Right ventricle myocardium inferior (tissue), 1 donor: ENCODE data around the gene AGXT2. TPM values are rescaled to one million over a fixed set of nuclear protein-coding genes. Genes with fewer than 3 reads are reported as not detected.

Experiments used
- ATAC-seq: fragments of 200-7000 bp; cut with Tn5 transposase; one replicate; pipeline ENCODE4 v1.9.1; 2020; ENCODE audit warnings: mild to moderate bottlenecking, moderate library complexity
- DNase-seq: peaks from one replicate; pipeline ENCODE4 v3.0.0; 2021; ENCODE audit errors: missing footprints
- intact Hi-C: fragments of 100-400 bp; cut with DNase I; formaldehyde crosslinking; loops from one replicate; pipeline ENCODE4 v1.11.0; 2022
- total RNA-seq: library from RNA; stranded (reverse); fragmentation: NEBNext Ultra II Directional; extraction: Animal tissue kit (Norgen Biotek cat#: 25700); gene quantifications from one replicate; pipeline ENCODE4 v1.2.1, GENCODE V29; 2021
- donor health status: DM: no; HTN: yes; CAD: no; lungs with severe emphysema.

The AGXT2 gene
- total RNA-seq, 1 donor from 2014 or later, result not detected

GRCh38 chr5:35026280-35026840 lies 21.4 kb downstream of the AGXT2 start:
- DNase-seq (no peak), ATAC-seq (no peak)
- intact Hi-C loops, result no loop called here

GRCh38 chr5:35024911-35025510 lies 22.7 kb downstream of the AGXT2 start:
- intact Hi-C loops, result no loop called here
- no peak for DNase-seq
- ATAC-seq, result no peak

DNA sequence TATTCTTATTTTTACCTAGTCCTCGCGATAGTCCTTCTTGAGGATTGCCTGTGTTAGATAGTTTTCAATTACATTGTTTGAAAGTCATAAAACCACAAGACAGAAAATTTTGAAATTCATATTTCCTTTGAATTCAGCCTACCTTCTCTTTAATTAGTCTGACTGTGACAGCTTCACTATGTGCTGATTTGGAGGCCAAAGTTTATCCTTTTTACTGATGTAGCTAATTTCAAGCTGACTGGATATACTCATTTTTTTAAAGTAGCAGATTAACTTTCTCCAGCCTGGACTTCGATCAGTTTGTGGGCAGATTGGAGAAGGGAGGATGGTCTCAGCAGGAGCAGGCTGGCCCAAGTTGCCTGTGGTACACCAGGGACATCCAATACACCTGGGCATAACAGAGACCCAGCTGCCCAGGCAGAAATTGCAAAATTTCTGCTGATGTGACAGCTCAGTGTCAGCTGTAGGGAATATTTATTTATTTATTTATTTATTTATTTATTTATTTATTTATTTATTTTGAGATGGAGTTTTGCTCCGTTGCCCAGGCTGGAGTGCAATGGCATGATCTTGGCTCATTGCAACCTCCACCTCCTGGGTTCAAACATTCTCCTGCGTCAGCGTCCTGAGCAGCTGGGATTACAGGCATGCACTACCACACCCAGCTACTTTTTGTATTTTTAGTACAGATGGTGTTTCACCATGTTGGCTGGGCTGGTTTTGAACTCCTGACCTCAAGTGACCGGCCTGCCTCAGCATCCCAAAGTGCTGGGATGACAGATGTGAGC lies 24.2 kb downstream of the AGXT2 start:
- DNase-seq (no peak), ATAC-seq (no peak)
- intact Hi-C loops, result no loop called here

GRCh38 chr5:35016174-35017051 lies 31.3 kb downstream of the AGXT2 start:
- intact Hi-C loops, result no loop called here
- DNase-seq, result no peak
- no peak for ATAC-seq

DNA sequence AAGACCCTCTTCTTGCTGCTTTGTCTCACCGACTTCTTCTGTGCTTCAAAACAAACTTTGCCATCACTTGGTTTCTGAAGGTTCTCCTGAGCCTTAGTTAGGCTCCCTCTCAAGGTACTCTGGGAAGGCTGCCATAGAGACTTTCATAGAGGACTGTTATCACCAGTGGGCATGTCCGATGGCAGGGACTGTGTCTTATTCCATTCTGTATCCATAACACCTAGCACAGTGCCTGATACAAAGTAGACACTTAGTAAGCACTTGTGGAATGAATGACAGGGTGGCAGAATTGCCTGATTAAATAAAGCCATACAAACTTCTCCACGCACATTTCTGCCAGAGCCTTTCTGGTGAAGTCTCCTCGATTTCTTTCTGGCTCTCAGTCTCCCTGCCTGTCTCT lies 32.7 kb downstream of the AGXT2 start:
- DNase-seq (no peak), ATAC-seq (peak; percentile 70)
- intact Hi-C loops, result no loop called here

- intact Hi-C loops, result no loop called here
- peak; percentile 91 for ATAC-seq
- no peak for DNase-seq
These were observed 35.0 kb downstream of the AGXT2 start for GRCh38 chr5:35012796-35013195.

GRCh38 chr5:35012365-35012764 lies 35.4 kb downstream of the AGXT2 start:
- intact Hi-C loops, result no loop called here
- DNase-seq (no peak), ATAC-seq (no peak)

GRCh38 chr5:35010676-35011075 lies 37.1 kb downstream of the AGXT2 start:
- intact Hi-C loops, result no loop called here
- ATAC-seq, result no peak
- DNase-seq, result no peak

- intact Hi-C loops, result loop anchor here (10.0 kb wide), 1 partner anchor 525 kb away; no protein-coding TSS in a partner anchor
- DNase-seq (no peak), ATAC-seq (peak; percentile 25)
These were observed 38.1 kb downstream of the AGXT2 start for GRCh38 chr5:35009657-35010056.

DNA sequence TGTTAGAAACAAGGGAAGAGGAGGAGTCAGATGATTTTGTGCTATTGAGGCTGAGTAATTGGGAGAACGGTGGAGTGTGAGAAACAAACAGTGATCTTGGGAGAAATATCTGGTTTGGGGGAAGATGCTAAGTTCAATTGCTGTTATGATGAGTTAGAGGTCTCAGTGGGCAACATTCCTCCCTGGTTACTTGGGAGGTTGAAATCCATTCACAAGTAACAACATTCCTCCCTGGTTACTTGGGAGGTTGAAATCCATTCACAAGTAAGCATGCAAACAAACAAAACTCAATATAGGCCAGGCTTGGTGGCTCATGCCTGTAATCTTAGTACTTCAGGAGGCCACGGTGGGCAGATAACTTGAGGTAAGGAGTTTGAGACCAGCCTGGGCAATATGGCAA lies 38.7 kb downstream of the AGXT2 start:
- intact Hi-C loops, result loop anchor here (10.0 kb wide), 1 partner anchor 524 kb away; no protein-coding TSS in a partner anchor
- DNase-seq, result no peak
- no peak for ATAC-seq

GRCh38 chr5:35004771-35005170 lies 43.0 kb downstream of the AGXT2 start:
- DNase-seq (no peak), ATAC-seq (no peak)
- intact Hi-C loops, result loop anchor here (5.0 to 10.0 kb wide), 2 partner anchors 42 to 520 kb away; no protein-coding TSS in a partner anchor

GRCh38 chr5:35004200-35004599 lies 43.5 kb downstream of the AGXT2 start:
- intact Hi-C loops, result loop anchor here (5.0 to 10.0 kb wide), 2 partner anchors 42 to 519 kb away; no protein-coding TSS in a partner anchor
- ATAC-seq (no peak), DNase-seq (no peak)

GRCh38 chr5:35003018-35003957 lies 44.5 kb downstream of the AGXT2 start:
- DNase-seq (no peak), ATAC-seq (no peak)
- intact Hi-C loops, result loop anchor here (5.0 to 10.0 kb wide), 2 partner anchors 41 to 518 kb away; no protein-coding TSS in a partner anchor

- no peak for DNase-seq
- intact Hi-C loops, result loop anchor here (5.0 to 10.0 kb wide), 2 partner anchors 40 to 518 kb away; no protein-coding TSS in a partner anchor
- ATAC-seq, result no peak
These were observed 45.3 kb downstream of the AGXT2 start for GRCh38 chr5:35002459-35002858.

- ATAC-seq (no peak), DNase-seq (no peak)
- intact Hi-C loops, result loop anchor here (5.0 to 10.0 kb wide), 2 partner anchors 40 to 517 kb away; no protein-coding TSS in a partner anchor
These were observed 45.9 kb downstream of the AGXT2 start for GRCh38 chr5:35001842-35002241.

GRCh38 chr5:34998058-34998789 lies 49.5 kb downstream of the AGXT2 start:
- ATAC-seq (no peak), DNase-seq (no peak)
- intact Hi-C loops, result no loop called here

GRCh38 chr5:34996261-34996660 lies 51.5 kb downstream of the AGXT2 start:
- no peak for ATAC-seq
- no peak for DNase-seq
- intact Hi-C loops, result no loop called here
